ENCODE measurements around the gene LOXL3. TPM values are rescaled to one million over a fixed set of nuclear protein-coding genes. Genes with fewer than 3 reads are reported as not detected.

LOXL3 gene
- polyA plus RNA-seq, 1 of the 3 experiments (the other 2 are of a cell fraction), result 47.9 TPM

DNA sequence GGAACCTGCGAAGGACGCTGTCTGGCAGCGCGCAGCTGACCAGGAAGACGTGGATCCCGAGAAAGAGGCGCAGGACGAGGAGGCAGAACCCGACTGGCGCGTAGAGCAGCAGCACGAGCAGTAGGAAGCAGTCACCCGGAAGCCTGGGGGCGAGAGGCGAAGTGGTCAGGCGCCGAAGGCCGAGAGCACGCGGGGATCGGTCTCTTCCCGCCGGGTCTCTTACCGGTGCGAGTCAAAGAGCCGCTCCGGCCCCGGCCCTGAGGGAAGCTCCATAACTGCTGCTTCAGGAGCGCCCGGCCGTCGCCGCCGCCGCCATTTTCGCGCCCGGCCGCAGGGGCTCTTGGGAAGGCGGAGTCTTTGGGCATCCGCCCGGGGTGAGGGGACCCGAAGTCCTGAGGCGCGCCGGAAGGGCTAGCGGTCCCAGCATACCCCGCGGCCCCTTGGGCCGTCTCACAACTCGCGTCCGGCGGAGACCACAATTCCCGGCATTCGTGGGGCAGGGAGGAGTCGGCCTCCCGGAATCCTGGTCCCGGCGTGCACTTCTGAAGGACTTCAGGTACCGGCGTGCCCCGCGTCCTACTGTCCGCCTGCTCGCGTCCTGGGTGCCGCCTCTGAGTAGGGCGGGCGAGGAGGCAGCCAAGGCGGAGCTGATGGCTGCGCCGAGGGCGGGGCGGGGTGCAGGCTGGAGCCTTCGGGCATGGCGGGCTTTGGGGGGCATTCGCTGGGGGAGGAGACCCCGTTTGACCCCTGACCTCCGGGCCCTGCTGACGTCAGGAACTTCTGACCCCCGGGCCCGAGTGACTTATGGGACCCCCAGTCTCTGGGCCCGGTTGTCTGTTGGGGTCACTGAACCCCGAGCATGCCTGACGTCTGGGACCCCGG lies 24.1 kb downstream of the LOXL3 start, which contains the start of the genes AUP1 and HTRA2 (continued):
- TF ChIP-seq, protein P1, sequence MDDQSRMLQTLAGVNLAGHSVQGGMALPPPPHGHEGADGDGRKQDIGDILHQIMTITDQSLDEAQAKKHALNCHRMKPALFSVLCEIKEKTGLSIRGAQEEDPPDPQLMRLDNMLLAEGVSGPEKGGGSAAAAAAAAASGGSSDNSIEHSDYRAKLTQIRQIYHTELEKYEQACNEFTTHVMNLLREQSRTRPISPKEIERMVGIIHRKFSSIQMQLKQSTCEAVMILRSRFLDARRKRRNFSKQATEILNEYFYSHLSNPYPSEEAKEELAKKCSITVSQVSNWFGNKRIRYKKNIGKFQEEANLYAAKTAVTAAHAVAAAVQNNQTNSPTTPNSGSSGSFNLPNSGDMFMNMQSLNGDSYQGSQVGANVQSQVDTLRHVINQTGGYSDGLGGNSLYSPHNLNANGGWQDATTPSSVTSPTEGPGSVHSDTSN (IDR thresholded peaks at IDR 0.05), result peak; percentile 25
- TF ChIP-seq YY1 (IDR thresholded peaks at IDR 0.05; ENCODE audit: low read depth) (peak; percentile 98), MEF2A (IDR thresholded peaks at IDR 0.05; ENCODE audit: borderline replicate concordance, low read depth) (no peak)

DNA sequence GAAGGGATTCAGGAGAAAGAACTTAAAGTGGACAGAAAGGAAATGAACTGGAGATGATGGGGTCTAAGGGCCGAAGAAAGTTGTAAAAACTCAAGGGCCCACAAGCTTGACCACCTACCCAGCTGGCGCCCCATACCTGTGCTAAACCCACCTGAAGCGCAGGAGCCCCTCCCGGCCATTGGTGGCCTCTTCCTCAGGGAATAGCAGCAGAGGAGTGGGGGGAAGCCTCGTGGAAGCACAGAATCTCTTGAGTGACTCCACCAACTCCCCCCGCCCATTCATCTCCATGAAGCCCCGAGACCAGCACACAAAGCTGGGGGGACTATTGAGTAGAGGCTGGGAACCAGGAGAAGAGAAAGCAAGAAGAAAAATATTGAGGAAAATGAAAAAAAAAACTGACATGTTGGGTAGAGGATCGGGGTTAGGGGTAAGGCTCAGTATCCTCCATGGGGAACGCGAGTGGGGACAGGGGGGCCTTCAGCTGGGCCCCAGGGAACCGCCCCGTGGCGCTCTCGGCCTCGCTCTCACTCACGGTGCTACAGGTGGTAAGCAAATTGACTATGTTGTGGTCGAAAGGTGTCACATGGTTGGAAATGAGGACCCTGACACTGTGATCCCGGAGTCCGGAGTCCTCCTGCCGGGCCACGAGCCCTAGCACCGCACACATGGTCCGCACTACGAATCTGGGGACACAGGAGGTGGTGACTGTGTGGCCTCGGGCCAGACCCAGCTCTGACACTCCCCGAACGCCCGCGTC lies 25.0 kb downstream of the LOXL3 start:
- H3K4me1 ChIP-seq (ENCODE audit: control insufficient read depth in 1 of 2, insufficient read depth in 2 of 2, low read depth in 1 of 2, low read length in 1 of 2), result peaks cover 13 to 24% of the 10 kb centered on the region in 2 experiments
- DNase-seq, result no peak
- no peaks in the 10 kb centered on the region for H3K27me3 ChIP-seq (ENCODE audit: insufficient read depth)
- peaks cover 11% of the 10 kb centered on the region for H3F3A ChIP-seq (replicated peaks; ENCODE audit: insufficient read depth)
- peaks cover 45% of the 10 kb centered on the region for H3K79me2 ChIP-seq (ENCODE audit: insufficient read depth)
- peak overlapping the region; percentile 56 for H2AFZ ChIP-seq (ENCODE audit: low read depth)
- peak overlapping the region; percentile 83 to 99 for H3K4me3 ChIP-seq (ENCODE audit: low read depth in 2 of 2, low read length in 1 of 2)
- no peak for TF ChIP-seq FOXM1 (IDR thresholded peaks at IDR 0.05; ENCODE audit: low read depth)
- no peak for TF ChIP-seq TAF1 (IDR thresholded peaks at IDR 0.05; ENCODE audit: borderline replicate concordance, low read depth, low read length)
- no peak for TF ChIP-seq MEF2A (IDR thresholded peaks at IDR 0.05; ENCODE audit: borderline replicate concordance, low read depth)
- TF ChIP-seq RCOR1 (IDR thresholded peaks at IDR 0.05; ENCODE audit: low read length), result no peak
- TF ChIP-seq SIN3A (IDR thresholded peaks at IDR 0.05; ENCODE audit: borderline replicate concordance, low read depth, low read length), result no peak
- TF ChIP-seq, protein P1 (IDR thresholded peaks at IDR 0.05), result no peak
- TF ChIP-seq, protein P2, sequence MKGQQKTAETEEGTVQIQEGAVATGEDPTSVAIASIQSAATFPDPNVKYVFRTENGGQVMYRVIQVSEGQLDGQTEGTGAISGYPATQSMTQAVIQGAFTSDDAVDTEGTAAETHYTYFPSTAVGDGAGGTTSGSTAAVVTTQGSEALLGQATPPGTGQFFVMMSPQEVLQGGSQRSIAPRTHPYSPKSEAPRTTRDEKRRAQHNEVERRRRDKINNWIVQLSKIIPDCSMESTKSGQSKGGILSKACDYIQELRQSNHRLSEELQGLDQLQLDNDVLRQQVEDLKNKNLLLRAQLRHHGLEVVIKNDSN (IDR thresholded peaks at IDR 0.05; ENCODE audit: borderline replicate concordance, low read depth), result no peak
- TF ChIP-seq, protein P3, sequence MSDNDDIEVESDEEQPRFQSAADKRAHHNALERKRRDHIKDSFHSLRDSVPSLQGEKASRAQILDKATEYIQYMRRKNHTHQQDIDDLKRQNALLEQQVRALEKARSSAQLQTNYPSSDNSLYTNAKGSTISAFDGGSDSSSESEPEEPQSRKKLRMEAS (IDR thresholded peaks at IDR 0.05; ENCODE audit: low read depth), result no peak
- WGBS (ENCODE audit: low lambda C conversion rate), result 5% methylated on average over 22 of the region's 29 CpGs
- no peaks in the 10 kb centered on the region for H3K9me2 ChIP-seq
- ChIA-PET POLR2A (interaction anchor here (1.3 to 2.5 kb wide), 8 partner anchors 8 to 70 kb away, joined by 4 to 13 read pairs (median 6); partner anchors contain the start of genes CCDC142, MRPL53, PCGF1 and TLX2), CTCF (interaction anchor here (1.2 to 7.0 kb wide), 6 partner anchors 14 to 59 kb away, joined by 3 to 80 read pairs (median 10); partner anchors contain the start of genes CCDC142, LBX2, PCGF1 and TLX2)
- no peaks in the 10 kb centered on the region for H4K20me1 ChIP-seq (ENCODE audit: insufficient read depth)
- peak overlapping the region; percentile 68 to 92 for H3K27ac ChIP-seq (ENCODE audit: low read depth in 2 of 2, low read length in 1 of 2)
- H3K4me2 ChIP-seq, result peak overlapping the region; percentile 90
- peaks cover 26 to 49% of the 10 kb centered on the region in 2 experiments for H3K36me3 ChIP-seq (replicated peaks in 1 of 2; ENCODE audit: control insufficient read depth in 1 of 2, insufficient read depth in 2 of 2, low read length in 1 of 2)
- no peaks in the 10 kb centered on the region for H3K9me3 ChIP-seq
- H3K9ac ChIP-seq, result peak overlapping the region; percentile 90
